Measurements from ENCODE around the gene RIMOC1.

The RIMOC1 gene

GRCh38 chr5:41951224-41951623, 47.1 kb downstream of the RIMOC1 start:
- Histone ChIP-seq H3K36me3 (no peaks in the 10 kb centered on the region), H3K4me3 (ENCODE audit: low read depth, low read length) (no peak overlapping the region), H3K27me3 (ENCODE audit: insufficient read depth, low read depth, severe bottlenecking) (no peaks in the 10 kb centered on the region), H3K27ac (no peak overlapping the region), H3K9me3 (ENCODE audit: severe bottlenecking) (no peaks in the 10 kb centered on the region)
- no peak for TF ChIP-seq CTCF (IDR thresholded peaks at IDR 0.05; ENCODE audit: low read depth, low read length)
- DNase-seq: no peak

Data from WERI-Rb-1 (cell line).